Fibroblast of mammary gland (primary cell): Measurements from ENCODE around the gene ITGAE.

Experiments
- DNase-seq: peaks from one replicate; pipeline ENCODE4 v3.0.0-alpha.2; 2010; ENCODE audit warnings: low read depth
- H3K4me3 ChIP-seq: 2 replicates; pipeline ENCODE4 v1.5.1; 2011; ENCODE audit warnings: low read depth, mild to moderate bottlenecking, low read length, moderate library complexity; ENCODE audit not compliant: control insufficient read depth
- CTCF ChIP-seq: conservative IDR thresholded peaks from 2 replicates; pipeline ENCODE4 v1.5.1; 2011; ENCODE audit warnings: low read depth, low read length, inconsistent platforms; ENCODE audit not compliant: control insufficient read depth, insufficient read depth

ITGAE gene

GRCh38 chr17:3754066-3754457 is 46.9 kb downstream of the ITGAE start:
- H3K4me3 ChIP-seq, result no peak overlapping the region
- DNase-seq, result no peak
- no peak for TF ChIP-seq CTCF

DNA sequence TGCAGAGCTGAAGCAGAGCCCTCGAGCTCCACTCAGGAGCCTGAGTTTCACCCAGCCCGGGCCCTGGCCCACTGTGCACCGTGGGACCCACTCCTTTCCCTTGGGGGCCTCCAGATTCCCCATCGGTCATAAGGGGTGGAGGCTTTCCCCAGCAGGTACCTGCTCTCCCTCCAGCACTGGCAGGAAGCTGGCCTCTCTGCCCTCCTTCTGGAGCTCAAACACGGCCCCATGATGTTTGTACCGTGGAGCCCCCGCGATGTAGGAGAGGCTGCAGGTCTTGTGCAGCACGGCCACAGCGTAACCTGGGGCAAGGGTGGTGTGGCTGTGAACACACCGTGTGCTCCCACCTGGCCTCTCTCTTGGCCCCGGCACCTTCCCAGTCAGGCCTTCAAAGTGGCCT is 47.4 kb downstream of the ITGAE start:
- H3K4me3 ChIP-seq, result no peak overlapping the region
- no peak for TF ChIP-seq CTCF
- no peak for DNase-seq

DNA sequence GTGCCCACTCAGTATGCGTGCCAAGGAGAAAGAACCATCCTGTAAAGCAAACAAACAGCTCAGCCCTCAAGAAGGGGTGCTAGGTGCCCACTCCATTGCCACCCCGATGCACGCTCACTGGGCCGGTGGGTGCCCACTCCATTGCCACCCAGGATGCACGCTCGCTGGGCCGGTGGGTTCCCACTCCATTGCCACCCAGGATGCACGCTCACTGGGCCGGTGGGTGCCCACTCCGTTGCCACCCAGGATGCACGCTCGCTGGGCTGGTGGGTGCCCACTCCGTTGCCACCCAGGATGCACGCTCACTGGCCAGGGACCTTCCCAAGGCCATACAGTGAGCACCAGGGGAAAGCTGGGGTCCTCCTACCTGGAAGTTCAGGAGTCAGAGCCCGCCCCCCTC is 49.2 kb downstream of the ITGAE start:
- no peak for DNase-seq
- no peak for TF ChIP-seq CTCF
- no peak overlapping the region for H3K4me3 ChIP-seq

DNA sequence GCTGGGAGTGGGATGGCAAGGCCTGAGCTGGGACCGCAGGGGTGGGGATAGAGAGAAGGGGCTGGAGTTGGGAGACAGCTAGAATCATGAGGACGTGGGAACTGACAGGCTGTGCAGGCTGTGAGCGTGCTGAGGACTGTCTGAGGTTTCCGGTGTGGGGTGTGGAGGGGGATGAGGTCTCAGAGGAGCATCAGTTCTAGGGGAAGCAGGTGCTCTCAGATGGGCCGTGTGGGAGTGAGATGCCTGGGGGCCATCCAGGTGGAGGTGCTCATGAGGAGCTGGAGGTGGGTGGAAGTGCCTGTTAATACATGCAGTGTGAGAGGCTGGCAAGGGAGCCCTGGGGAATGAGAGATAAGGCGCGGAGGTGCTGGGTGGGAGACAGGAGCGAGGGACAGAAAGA is 50.1 kb downstream of the ITGAE start:
- no peak for DNase-seq
- TF ChIP-seq CTCF, result no peak
- no peak overlapping the region for H3K4me3 ChIP-seq

DNA sequence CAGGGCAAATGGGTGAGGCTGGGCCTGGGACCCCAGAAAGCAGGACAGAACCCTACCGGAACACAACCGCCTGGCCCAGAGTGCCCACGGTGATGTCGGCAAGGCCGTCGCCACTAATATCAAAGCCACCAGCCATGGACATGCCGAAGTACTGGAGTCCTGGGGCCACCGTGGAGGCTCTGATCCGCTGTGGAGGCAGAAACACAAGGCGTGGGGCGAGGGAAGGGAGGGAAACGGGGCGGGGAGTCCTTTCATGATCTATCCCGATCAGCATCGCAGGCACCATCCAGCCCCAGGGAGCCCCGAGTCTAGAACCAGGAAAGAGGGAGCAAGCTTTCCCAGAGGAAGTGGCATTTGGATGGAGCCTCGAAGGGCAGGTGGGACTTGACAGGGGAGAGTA is 50.7 kb downstream of the ITGAE start:
- TF ChIP-seq CTCF, result no peak
- DNase-seq, result no peak
- no peak overlapping the region for H3K4me3 ChIP-seq

GRCh38 chr17:3748576-3748975 is 52.4 kb downstream of the ITGAE start:
- DNase-seq, result no peak
- H3K4me3 ChIP-seq, result no peak overlapping the region
- TF ChIP-seq CTCF, result no peak

- TF ChIP-seq CTCF, result no peak
- H3K4me3 ChIP-seq, result no peak overlapping the region
- DNase-seq, result no peak
These were observed 53.2 kb downstream of the ITGAE start for GRCh38 chr17:3747805-3748204.
